ENCODE results near the gene SPINT1. TPM values are rescaled to one million over a fixed set of nuclear protein-coding genes. Genes with fewer than 3 reads are reported as not detected.
A peak's percentile ranks its signal among the peaks of the same experiment; 100 is the strongest.
"Not testable (repeated sequence)": the region's sequence is repeated elsewhere in the genome, so short reads cannot be mapped to it uniquely, and the experiment has no call there.

Gene SPINT1
- total RNA-seq, 2 donors from 2014 or later: 280 to 330 TPM

DNA sequence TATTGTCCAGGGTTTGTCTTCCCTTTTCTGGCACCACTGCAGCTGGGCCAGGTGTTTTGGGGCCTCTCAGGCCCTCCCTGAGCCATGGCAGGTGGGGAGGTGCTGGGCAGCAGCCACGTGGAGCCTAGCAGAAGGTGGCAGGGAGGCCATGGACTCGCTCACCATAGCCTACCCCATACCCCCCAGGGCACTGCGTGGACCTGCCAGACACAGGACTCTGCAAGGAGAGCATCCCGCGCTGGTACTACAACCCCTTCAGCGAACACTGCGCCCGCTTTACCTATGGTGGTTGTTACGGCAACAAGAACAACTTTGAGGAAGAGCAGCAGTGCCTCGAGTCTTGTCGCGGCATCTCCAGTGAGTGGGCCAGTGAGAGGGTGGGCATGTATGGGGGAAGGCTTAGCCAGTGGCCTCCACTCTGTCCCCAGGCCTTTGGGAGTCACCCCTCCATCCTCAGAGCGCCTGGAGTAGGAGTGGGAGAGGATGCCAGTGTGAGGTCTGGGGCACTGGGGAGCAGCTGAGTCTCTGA is 11.9 kb downstream of the SPINT1 start:
- Histone ChIP-seq H3K9me3 (no peaks in the 10 kb centered on the region), H3K27me3 (no peaks in the 10 kb centered on the region), H3K4me1 (peaks cover 14% of the 10 kb centered on the region), H3K9ac (ENCODE audit: low read depth in 2 of 2, low read length in 2 of 2) (no peak overlapping the region), H3K27ac (no peak overlapping the region), H3K4me3 (no peak overlapping the region), H3K36me3 (no peaks in the 10 kb centered on the region)
- intact Hi-C loops (cut with DNase I): loop anchor here (5.0 kb wide), 1 partner anchor 37 kb away; the partner anchor contains the start of gene VPS18
- DNase-seq: no peak
- TF ChIP-seq, protein P1, sequence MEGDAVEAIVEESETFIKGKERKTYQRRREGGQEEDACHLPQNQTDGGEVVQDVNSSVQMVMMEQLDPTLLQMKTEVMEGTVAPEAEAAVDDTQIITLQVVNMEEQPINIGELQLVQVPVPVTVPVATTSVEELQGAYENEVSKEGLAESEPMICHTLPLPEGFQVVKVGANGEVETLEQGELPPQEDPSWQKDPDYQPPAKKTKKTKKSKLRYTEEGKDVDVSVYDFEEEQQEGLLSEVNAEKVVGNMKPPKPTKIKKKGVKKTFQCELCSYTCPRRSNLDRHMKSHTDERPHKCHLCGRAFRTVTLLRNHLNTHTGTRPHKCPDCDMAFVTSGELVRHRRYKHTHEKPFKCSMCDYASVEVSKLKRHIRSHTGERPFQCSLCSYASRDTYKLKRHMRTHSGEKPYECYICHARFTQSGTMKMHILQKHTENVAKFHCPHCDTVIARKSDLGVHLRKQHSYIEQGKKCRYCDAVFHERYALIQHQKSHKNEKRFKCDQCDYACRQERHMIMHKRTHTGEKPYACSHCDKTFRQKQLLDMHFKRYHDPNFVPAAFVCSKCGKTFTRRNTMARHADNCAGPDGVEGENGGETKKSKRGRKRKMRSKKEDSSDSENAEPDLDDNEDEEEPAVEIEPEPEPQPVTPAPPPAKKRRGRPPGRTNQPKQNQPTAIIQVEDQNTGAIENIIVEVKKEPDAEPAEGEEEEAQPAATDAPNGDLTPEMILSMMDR (IDR thresholded peaks at IDR 0.05): no peak

DNA sequence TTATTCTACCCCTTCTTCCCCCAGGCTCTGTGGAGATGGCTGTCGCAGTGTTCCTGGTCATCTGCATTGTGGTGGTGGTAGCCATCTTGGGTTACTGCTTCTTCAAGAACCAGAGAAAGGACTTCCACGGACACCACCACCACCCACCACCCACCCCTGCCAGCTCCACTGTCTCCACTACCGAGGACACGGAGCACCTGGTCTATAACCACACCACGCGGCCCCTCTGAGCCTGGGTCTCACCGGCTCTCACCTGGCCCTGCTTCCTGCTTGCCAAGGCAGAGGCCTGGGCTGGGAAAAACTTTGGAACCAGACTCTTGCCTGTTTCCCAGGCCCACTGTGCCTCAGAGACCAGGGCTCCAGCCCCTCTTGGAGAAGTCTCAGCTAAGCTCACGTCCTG is 12.9 kb downstream of the SPINT1 start:
- Histone ChIP-seq H3K27ac (peak overlapping the region; percentile 85), H3K9ac (ENCODE audit: low read depth in 2 of 2, low read length in 2 of 2) (peak overlapping the region; percentile 26 to 81), H3K4me1 (peaks cover 14% of the 10 kb centered on the region), H3K4me3 (no peak overlapping the region), H3K27me3 (no peaks in the 10 kb centered on the region), H3K36me3 (no peaks in the 10 kb centered on the region), H3K9me3 (no peaks in the 10 kb centered on the region)
- DNase-seq: no peak
- TF ChIP-seq, protein P1 (IDR thresholded peaks at IDR 0.05): no peak
- intact Hi-C loops (cut with DNase I): loop anchor here (5.0 kb wide), 1 partner anchor 36 kb away; the partner anchor contains the start of gene VPS18

DNA sequence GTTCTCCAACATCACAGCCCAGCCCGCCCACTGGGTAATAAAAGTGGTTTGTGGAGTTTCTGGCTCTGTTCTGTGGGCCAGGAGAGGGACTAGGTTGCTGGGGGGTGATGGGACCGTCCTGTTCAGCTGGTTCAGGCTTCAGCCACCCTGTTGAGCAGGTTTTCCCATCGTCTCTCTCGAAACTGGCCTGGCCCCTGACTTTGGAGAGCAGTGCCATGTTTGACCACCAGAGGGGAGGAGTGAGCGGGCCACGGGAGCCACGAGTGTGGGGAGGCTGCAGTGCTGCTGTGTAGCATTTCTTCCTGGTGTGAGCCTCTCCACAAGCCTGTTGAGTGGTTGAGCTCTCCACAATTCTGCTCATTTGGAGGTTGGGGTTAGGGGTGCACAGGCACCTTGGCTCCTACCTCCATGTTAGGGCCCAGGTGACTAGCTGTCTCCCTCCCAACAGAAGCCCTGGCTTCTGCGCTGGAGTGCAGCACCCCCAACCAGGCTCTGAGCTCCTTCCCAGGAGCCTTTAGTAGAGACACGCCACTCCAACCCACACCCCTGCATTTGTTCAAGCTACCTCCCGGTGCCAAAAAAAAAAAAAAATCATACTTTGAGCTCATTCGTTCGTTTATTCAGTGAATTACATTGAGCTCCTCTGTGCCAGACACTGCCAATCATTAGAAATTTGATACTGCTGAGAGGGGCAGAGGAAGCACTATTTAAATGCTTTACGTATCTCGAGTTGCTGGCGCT is 13.9 kb downstream of the SPINT1 start:
- no peaks in the 10 kb centered on the region for H3K9me3 ChIP-seq
- no peaks in the 10 kb centered on the region for H3K27me3 ChIP-seq
- TF ChIP-seq, protein P1 (IDR thresholded peaks at IDR 0.05): peak; percentile 96
- no peak overlapping the region for H3K4me3 ChIP-seq
- H3K4me1 ChIP-seq: peaks cover 14% of the 10 kb centered on the region
- intact Hi-C loops (cut with DNase I): loop anchor here (5.0 kb wide), 1 partner anchor 35 kb away; the partner anchor contains the start of gene VPS18
- peak overlapping the region; percentile 52 to 81 for H3K9ac ChIP-seq (ENCODE audit: low read depth in 2 of 2, low read length in 2 of 2)
- peak; percentile 94 for DNase-seq
- peak overlapping the region; percentile 85 for H3K27ac ChIP-seq
- H3K36me3 ChIP-seq: no peaks in the 10 kb centered on the region

DNA sequence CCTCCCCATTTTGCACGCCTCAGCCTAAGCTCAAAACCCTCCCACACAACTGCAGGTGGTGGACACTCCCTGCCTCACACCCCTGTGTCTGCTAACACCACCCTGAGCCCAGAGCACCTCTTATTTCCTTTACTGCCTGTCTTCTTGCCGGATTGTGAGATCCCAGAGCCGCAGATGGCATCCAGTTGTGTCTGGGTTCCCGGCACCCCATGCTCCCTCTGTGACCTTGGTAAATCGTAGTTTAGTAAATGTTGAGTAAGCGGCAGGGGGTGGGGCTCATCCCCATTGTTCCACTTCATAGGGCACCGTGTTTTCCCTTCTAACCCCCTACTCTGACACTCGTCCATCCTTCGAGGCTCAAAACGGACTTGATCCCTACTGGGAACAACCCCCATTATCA is 14.9 kb downstream of the SPINT1 start:
- DNase-seq: no peak
- Histone ChIP-seq H3K36me3 (no peaks in the 10 kb centered on the region), H3K4me1 (peaks cover 14% of the 10 kb centered on the region), H3K9me3 (no peaks in the 10 kb centered on the region), H3K4me3 (no peak overlapping the region), H3K9ac (ENCODE audit: low read depth in 2 of 2, low read length in 2 of 2) (peak overlapping the region in 1 of 2 donors; percentile 31), H3K27ac (no peak overlapping the region), H3K27me3 (no peaks in the 10 kb centered on the region)
- TF ChIP-seq, protein P1 (IDR thresholded peaks at IDR 0.05): no peak
- intact Hi-C loops (cut with DNase I): loop anchor here (5.0 kb wide), 1 partner anchor 34 kb away; the partner anchor contains the start of gene VPS18

DNA sequence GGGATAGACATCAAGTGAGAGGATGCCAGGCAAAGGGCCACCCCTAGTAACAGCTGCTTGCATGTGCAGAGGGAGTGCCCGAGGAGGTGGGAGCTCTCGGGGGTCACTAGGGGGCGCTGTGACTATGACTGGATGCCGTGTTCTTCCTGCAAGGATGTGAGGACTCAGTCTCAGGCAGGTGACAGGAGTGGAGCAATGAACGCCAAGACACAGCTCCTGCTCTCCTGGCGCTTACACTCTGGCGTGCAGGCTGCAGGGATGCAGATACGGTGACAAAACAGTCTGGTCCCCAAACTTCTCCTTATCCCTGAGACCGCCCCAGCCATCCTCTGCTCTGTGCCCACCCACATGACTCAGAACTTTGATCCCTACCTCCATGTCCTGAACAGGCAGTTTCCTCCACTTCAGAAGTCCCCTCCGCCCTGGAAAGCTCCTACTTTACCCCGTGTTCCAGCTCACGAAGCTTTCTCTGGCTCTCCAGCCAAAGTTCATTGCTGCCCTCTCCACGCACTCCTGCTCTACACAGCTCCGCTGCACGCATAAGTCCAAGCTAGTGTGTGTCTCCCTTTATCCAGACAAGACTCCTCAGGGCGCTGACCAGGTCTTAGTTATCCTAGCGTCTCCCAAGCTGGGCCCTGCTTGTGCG is 15.5 kb downstream of the SPINT1 start:
- intact Hi-C loops (cut with DNase I): loop anchor here (5.0 kb wide), 1 partner anchor 33 kb away; the partner anchor contains the start of gene VPS18

DNA sequence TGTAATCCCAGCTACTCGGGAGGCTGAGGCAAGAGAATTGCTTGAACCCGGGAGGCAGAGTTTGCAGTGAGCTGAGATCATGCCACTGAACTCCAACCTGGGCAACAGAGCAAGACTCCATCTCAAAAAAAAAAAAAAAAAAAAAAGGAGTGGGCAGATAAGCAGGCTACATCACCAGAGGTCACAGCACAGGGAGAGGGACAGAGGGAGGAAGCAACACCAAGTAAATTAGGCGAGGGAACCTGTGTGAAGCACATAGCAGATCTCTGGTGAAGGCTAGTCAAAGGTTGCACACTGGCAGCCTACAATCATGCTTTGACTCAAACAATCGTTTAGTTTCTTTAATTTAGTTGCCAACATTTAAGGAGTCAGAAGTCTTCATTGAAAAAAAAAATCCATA is 17.3 kb downstream of the SPINT1 start:
- H3K36me3 ChIP-seq; H3K4me3 ChIP-seq; DNase-seq; H3K27me3 ChIP-seq; H3K9ac ChIP-seq (ENCODE audit: low read depth in 2 of 2, low read length in 2 of 2); intact Hi-C loops (cut with DNase I); H3K9me3 ChIP-seq: not testable (repeated sequence)
- Histone ChIP-seq H3K4me1 (peaks cover 12% of the 10 kb centered on the region), H3K27ac (peak overlapping the region; percentile 62)

More for the DNA sequence above, 15.5 kb downstream of the SPINT1 start:
- TF ChIP-seq, protein P1 (IDR thresholded peaks at IDR 0.05): peak; percentile 77
- Histone ChIP-seq H3K36me3 (no peaks in the 10 kb centered on the region), H3K9me3 (no peaks in the 10 kb centered on the region), H3K9ac (ENCODE audit: low read depth in 2 of 2, low read length in 2 of 2) (peak overlapping the region in 1 of 2 donors; percentile 31), H3K27ac (peak overlapping the region; percentile 30), H3K27me3 (no peaks in the 10 kb centered on the region), H3K4me3 (no peak overlapping the region), H3K4me1 (peaks cover 14% of the 10 kb centered on the region)
- peak; percentile 93 for DNase-seq

Data from colonic mucosa (tissue), 4 donors.